PC-9 (cell line): ENCODE results near the gene SGMS1.

ENCODE experiments used
- EZH2 ChIP-seq: fragments of 200-600 bp; sonication (generic); IDR thresholded peaks from 2 replicates; pipeline ENCODE4 v1.8.0; 2017; ENCODE audit warnings: antibody characterized with exemption, low read depth
- TF ChIP-seq, protein P1 (sequence below): fragments of 200-600 bp; sonication (generic); conservative IDR thresholded peaks from 2 replicates; pipeline ENCODE4 v1.6.1; 2017; ENCODE audit warnings: mixed run types, antibody characterized with exemption, mild to moderate bottlenecking, moderate library complexity

DNA sequence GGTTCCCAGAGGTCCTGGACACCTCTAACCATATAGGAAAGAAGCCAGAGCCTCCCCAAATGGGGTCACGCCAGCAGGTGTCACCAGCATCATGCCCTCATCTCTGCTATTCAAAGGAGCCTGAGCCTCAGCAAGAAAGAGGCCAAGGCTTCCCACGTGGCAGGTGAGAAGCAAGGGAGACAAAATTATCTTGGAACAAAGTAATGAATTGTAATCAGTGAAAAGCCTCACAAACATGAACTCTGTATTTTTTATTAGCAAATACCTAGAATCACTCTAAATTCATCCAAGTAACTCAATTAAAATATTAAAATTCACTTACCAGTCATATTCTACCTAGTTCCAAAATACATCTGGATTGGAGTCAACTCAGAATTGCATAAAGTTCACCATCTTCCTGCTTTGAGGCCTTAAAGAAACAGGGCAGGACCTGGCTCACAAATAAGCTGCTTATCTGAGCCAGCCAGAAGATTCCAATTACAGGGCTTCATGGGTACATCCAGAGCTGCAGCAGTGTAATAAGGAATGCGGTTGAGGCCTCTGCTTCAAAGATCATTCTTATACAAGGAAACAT, 68.7 kb downstream of the SGMS1 start:
- TF ChIP-seq EZH2 = no peak
- TF ChIP-seq, protein P1, sequence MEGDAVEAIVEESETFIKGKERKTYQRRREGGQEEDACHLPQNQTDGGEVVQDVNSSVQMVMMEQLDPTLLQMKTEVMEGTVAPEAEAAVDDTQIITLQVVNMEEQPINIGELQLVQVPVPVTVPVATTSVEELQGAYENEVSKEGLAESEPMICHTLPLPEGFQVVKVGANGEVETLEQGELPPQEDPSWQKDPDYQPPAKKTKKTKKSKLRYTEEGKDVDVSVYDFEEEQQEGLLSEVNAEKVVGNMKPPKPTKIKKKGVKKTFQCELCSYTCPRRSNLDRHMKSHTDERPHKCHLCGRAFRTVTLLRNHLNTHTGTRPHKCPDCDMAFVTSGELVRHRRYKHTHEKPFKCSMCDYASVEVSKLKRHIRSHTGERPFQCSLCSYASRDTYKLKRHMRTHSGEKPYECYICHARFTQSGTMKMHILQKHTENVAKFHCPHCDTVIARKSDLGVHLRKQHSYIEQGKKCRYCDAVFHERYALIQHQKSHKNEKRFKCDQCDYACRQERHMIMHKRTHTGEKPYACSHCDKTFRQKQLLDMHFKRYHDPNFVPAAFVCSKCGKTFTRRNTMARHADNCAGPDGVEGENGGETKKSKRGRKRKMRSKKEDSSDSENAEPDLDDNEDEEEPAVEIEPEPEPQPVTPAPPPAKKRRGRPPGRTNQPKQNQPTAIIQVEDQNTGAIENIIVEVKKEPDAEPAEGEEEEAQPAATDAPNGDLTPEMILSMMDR = no peak
